GOT3 (cell line): Measurements from ENCODE around the gene TBCD.

Source experiments
- DNase-seq: peaks from one replicate; lab custom pipeline; 2025; ENCODE audit warnings: mixed read lengths; lab: John Stamatoyannopoulos, UW

Gene TBCD

DNA sequence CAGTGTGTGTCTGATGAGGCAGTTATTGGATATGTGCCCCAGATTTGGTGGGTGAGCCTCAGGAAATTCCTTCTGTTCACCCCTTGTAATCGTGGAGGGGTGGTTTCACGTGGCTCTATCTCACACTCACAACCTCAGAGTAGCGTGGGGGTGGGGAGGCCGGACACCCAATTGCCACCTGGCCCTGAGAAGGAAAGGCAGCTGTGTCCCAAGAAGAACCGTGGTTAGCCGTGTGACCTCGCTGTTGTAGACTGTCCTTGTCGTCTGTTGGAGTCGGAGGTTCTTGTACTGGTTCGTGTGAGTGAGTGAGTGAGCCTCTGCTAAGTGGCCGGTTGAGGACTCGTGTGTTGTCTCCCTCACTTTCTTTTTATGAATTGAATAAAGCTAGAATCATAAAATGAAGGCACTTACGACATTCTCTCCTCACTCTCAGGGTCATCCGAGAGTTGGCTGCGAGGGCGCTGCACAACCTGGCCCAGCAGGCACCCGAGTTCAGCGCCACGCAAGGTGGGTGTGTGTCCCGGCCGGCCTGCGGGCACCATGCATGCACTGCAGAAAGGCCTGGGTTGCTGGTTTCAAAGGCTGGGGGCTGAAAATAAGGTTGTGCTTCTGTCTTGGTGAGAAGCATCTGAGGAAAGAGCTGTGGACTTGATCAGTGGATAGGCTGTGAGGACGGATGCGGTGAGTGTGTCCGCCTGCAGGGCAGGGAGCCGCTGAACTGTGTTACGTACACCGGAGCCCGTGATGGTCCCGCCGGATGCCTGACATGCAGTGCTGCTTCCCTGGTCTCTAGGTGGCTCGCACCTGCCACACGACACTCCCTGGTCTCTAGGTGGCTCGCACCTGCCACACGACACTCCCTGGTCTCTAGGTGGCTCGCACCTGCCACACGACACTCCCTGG, 151.4 kb downstream of the TBCD start:
- DNase-seq: no peak

DNA sequence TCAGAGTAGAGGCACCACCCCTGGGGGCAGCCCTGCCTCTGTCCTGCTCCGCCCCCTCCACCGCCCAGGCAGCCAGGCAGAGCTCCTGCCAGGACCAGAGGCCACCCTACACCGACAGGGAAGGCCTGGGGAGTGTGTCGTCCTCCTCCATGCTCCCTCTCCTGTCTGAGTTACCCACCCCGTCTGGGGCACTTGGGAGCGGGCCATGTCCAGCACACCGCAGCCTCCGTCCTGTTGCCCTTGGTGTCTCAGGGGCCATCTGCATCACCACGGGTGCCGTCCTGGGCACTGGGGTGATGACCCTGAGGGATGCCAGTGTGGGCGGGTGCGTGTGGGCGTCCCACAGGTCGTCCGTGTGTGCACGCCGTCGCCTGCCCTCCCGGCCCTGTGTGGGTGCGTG, 153.3 kb downstream of the TBCD start:
- no peak for DNase-seq

DNA sequence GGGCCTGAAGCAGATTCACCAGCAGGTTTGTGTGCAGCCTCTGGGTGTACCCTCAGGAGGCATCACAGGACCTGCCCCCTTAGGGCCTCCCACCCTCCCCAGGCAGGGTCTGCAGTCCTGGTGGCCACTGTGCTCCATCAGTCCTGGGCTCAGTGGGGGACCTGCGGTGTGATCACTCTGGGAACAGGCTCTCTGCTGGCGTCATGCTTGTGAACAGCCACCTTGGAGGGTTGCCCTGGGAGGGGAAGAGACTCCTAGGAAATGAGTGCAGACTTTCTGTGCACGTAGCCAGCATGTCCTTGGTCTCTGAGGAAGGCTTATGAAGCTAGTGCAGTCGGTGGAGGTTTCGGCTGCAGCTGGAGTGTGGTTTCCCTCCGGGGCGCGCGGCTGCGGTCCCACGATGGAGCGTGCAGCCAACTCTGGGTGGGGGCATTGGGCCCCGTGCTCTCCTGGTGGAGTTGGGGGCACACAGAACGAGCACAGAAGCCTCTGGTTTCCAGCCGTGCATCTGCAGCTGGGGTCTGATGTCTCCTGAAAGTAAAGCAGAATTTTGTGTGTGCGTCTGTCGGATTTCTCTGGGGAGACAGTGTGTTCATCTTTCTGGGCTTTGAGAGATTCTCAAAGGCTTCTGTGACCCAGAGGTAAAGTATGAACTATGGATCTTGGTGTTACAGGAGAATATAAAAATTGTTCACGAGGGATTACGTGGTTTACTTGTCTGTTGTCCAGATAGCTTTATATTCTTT, 156.1 kb downstream of the TBCD start:
- DNase-seq: no peak

DNA sequence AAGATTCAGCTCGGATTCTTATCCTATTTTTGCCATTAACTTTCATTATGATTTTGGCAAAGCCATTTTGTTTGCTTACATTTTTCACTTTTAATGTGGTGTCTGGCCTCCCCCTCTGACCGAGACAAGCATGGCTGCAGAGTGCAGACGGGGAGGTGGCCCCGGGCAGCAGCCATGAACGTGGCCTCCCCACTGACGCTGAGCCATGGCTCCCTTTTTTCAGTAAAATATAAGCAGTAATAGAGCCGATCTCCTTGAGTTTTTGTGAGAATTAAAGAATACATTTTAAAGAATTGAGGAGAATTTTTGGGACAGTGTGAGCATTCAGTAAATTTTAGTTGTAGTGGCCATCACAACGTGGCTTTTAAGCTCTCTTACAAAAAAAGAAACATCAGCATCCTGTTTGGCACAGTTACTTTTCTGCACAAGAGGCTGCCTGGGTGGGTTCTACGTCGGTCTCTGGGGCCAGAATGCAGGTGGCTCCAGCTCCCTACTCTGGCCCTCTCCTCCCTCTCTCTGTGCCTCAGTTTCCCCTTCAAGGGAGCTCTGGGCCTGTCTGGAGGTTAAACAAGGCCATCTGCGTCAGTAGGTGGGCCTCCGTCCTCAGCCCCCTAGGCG, 156.8 kb downstream of the TBCD start:
- DNase-seq: no peak

DNA sequence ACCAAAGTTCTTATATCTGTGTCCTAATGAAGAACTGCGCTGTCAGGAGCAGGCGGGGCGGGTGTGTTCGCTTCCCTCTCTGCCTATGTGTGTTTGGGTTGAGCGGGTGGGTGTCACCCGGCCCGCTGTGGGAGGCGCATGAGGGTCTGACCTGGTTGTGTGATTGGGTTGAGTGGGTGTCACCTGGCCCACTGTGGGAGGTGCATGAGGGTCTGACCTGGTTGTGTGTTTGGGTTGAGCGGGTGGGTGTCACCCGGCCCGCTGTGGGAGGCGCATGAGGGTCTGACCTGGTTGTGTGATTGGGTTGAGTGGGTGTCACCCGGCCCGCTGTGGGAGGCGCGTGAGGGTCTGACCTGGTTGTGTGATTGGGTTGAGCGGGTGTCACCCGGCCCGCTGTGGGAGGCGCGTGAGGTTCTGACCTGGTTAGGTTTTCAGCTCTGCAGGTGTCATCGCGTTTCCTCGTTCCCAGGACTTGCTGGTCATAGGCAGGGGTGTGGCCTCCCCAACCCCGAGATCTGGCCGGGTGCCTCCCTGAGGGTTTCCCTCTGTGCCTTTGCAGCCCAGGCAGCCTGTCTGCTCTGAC, 157.5 kb downstream of the TBCD start:
- no peak for DNase-seq

DNA sequence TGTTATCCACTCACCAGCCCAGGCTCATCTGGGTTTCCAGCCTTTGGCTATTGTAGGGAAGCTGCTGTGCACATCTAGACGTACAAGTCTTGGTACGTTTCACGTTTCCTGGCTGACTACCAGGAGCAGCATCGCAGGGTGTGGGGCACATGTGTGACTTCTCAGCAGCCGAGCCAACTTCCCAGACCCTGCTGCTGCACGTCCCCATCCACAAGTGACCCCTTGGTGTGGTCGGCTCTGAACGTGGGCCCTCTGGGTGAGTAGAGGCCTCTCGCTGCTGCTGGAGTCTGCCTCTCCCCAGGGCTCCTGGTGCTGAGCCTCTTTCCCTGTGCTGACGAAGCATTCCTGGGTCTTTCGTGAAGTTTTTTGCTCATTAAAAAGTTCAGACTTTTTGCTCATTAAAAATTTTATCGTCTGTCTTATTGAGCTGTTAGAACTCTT, 158.2 kb downstream of the TBCD start:
- no peak for DNase-seq

DNA sequence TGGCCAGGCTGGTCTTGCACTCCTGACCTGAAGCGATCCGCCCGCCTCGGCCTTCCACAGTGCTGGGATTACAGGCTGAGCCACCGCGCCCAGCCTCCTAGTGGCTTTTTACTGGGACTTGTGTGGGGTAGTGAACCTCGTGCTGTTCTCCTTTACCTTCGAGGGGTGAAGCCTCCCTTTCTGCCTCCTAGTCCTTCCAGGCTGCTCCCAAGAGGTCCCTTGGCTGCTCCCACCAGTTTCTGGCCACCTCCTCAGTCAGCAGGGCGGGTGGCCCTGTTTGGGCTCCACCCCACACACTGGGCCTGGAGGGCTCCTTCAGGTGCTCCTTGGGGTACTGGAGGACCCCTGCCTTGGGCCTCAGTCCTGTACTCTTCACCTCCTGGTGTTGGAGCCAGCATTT, 158.9 kb downstream of the TBCD start:
- no peak for DNase-seq

DNA sequence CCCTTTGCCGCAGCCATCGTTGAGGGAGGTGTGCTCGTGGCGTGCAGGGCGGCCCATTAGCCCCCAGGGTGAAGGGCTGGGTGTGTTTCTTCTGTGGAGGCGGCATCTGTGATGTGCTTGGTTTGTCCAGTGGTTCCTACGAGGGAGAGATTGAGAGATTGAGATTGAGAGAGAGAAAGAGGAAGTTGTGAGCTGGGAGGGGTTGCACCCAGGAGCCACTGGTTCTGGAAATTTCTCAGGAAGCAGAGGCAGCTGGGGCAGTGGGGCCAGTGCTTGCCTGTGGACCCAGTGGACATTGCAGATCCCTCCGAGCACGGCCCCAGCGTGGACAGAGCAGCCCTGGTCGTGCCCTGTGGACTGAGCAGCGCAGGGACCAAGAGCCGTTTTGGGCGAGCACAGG, 160.0 kb downstream of the TBCD start:
- DNase-seq: no peak

DNA sequence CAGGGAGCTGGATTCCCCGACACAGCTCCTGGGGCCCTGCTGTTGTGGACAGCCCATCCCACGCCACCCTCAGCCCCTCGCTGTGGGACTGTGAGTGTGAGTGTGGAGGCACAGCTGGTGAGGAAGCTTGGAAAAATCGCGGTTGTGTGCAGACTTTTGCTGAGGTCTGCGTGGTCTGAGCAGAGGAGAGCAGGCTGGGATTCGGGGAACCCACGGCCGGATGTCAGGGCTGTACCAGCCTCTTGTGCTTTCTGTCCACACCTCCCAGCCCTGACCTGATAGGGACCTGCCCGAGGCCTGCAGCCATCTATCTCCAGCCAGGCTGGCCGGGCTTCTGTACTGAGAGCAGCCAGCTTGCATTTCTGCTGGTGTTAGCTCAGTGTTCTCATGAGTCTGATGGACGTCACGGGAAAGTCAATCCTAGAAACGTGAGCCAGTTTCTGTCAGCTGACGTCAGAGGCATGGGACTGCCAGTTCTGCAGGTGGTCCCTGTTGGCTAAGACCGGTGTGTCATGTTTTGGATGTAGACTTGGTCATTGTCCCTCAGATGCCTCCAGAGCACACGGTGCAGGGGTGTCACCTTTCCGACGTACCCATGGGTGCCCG, 160.7 kb downstream of the TBCD start:
- DNase-seq: no peak

DNA sequence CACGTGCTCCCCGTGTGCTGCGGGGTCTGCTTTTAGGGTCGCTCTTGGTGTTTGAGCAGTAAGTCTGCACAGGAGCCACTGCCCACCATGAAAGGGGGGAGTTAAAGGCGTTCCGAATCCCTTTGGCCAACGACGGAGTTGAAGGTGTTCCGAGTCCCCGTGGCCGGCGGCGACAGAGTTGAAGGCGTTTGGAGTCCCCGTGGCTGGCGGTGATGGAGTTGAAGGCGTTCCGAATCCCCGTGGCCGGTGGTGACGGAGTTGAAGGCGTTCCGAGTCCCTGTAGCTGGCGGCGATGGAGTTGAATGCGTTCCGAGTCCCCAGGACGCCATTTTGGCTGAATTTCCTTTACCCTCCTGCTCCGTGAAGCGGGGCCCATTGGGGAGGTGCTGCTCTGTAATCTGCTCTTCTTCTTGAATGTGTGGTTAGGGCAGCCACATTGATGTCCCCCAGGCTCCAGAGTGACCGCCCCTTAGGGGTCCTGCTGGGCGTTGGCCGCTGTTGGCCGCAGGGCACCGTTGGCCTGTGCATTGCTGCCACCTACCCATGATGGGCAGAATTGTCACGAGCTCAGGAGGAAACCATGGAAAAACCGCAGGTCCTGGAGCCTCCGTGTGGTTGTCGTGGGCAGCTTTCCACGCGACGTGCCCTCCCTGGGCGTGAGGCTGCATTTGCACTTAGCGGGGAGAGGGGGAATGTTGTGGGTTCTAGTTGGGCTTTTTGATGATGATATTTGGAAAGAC, 161.6 kb downstream of the TBCD start:
- DNase-seq: no peak

DNA sequence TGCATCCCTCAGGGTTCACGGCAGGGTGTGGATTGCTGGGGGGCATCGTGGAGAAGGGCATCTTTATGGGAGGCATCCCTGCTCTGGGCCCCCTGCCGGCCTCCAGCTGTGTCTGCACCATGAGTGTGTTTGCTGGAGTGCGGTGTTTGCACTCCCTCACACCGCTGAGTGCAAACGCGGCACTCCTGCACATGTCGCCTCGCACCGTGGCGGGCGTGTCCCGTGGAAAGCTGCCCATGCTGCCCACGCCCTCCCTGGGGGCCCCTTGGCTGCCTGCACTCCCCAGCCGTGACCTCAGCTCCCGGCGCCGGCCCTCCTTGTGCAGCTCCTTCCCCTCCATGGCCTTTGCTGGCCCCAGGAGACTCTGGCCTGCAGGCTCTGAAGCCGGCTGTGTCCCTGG, 162.5 kb downstream of the TBCD start:
- no peak for DNase-seq

DNA sequence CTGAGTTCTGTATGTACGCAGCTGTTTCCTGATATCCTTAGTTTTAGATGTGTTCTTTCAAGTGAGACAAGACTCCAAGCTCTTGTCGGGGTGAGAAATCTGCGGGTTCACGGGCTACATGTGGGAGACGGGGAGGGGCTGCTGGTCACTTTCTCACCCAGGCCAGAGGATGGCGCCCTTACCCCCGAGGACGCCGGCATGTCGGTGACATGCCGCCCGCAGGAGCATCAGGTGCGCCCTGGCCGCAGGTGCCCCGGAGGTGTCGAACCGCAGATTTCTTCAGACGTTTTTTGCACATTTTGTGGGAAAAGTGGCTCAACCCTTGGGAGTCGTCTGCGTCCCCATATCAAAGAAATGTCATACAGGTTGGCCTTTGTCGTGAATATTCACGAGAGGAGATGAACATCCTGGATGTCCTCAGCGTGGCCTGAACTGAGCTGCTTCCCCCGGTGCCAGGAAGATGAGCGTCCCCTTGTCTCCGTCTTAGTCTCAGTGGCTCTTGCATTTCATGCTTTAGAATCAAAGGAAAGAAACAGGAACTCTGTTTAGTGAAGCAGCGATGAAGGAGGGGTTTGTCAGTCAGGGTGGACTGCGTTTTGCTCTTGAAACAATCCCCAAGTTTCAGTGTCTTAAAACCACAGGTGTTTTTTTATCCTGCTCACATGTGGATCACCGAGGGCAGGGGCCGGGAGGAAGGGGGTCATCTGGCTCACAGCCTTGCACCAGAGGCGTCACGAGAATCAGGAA, 163.3 kb downstream of the TBCD start:
- no peak for DNase-seq

DNA sequence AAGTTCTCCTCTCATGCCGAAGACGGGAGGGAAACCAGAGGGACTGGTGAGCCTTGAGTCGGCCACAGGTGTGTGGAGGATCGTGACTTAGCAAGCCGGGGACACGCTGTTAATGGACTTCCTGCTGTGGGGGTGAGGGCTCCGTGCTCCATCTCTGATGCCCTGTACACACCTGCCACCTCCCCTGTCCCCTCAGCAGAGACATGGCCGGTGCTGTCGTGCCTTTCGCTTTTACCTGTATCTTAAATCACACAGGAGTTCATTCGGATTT, 163.8 kb downstream of the TBCD start:
- DNase-seq: no peak

DNA sequence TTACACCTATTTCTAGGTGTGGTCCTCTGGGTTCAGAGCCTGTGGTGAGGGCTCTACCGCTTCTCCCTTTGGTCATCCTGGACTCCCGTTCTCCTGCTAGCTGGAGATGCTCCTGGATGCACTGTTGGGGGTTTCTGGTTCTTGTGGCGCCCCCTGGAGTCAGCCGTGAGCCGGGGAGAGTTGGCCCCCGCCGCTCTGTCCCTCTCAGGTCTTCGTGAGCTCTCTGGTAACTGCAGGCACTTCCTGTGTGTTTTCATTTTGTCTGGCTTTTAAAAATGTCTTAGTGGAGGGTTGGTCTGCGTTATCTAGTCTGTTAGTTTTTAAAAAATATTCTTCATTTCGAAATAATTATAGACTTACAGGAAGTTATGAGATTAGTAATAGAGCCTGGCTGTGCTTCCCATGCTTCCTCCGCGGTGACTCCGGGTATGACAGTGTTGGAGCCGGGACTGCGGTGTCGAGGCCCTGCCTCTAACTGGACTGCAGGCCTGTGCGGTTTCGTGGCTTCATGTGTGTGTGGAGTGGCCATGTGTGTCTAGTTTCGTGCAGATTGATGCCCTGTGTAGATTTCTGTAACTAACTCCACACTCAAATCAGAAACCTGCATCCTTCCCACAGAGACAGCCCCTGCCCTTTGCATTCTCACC, 166.0 kb downstream of the TBCD start:
- DNase-seq: no peak

DNA sequence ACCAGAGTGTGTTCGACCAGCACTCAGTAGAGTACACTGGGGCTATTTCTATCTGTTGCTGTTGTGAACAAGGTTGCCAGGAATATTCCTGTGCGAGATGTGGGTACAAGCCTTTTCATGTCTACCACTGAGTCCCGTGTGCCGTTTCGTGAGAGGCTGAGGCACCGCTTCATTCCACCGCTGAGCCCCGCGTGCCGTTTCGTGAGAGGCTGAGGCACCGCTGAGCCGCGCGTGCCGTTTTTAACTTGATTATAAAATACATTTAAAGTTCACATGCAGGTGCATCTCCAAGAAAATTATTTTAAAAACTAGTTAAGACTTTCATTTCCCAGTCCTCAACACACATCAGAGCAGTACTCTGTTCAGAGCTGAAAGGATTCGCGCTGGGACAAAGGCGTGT, 166.6 kb downstream of the TBCD start:
- DNase-seq: no peak

DNA sequence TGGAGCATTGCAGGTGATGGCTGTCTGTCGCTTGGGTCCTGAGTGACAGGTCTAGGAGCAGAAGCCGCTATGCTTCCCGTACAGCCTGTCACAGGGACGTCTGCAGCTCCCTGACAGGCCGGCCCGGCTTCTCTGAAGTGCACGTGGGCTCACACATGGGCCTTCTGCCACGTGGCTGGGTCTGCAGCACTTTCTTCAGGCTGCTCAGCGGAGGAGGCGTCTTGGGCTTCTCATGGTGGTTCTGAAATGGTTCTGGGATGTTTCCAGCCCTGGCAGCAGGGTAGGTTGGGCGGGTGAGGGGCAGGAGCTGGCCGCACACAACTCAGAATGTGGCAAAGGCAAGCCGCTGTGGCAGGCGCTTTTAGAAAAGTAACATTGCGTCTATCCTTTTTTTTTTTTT, 168.3 kb downstream of the TBCD start:
- DNase-seq: no peak

DNA sequence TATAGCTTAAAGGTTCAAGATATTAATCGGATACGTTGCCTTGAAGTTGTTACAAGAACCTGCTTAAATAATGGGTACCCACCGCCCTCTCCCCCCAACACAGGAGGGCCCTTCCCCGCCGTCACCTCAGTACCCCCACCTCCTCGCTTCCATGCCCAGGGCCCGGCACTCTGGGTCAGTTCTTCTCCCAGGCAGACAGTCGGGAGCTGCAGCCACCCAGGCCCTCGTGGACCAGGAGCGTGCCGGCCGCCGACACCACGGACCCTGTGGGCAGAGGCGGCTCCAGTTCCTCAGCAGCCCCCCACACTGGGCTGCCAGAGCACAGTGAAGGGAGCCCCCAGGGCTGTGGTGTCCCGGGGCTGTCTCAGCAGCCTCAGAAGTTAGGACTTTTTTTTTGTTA, 168.8 kb downstream of the TBCD start:
- DNase-seq: no peak

DNA sequence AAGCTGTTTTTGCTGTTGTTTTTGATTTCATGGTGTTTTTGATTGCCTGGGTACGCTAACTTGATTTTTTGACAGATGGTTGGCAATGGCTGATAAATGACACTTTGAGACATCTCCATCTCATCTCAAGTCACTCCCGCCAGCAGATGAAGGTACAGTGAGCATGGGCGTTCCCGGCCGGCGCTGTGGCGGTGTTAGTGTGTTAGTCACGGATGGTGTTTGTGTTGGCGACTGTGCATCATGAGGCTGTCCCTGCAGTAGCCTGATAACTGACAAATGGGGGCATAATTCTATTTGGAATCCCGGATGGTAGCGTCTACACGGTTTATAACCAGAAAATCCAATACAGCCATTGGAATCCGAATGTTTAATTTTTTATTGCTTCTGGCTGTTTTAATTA, 169.6 kb downstream of the TBCD start:
- DNase-seq: no peak

DNA sequence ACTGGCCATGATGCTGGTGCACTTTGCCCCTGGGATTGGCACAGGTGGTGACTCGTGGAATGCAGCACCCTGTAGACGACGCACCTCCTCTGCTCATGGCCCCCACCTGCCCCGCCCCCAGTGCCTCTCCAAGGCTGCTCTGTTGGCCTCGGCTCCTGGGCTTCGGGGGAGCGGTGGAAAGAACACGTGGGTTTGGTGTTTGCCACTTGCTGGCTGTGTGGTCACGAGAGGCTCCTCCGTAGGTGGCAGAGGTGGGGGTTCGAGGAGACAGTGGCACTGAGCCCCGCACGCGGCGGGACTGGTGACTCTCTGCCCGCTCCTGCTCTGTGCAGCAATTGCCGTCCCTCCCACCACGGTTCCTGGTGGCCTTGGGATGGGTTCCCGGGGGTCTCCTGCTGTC, 170.8 kb downstream of the TBCD start:
- no peak for DNase-seq

DNA sequence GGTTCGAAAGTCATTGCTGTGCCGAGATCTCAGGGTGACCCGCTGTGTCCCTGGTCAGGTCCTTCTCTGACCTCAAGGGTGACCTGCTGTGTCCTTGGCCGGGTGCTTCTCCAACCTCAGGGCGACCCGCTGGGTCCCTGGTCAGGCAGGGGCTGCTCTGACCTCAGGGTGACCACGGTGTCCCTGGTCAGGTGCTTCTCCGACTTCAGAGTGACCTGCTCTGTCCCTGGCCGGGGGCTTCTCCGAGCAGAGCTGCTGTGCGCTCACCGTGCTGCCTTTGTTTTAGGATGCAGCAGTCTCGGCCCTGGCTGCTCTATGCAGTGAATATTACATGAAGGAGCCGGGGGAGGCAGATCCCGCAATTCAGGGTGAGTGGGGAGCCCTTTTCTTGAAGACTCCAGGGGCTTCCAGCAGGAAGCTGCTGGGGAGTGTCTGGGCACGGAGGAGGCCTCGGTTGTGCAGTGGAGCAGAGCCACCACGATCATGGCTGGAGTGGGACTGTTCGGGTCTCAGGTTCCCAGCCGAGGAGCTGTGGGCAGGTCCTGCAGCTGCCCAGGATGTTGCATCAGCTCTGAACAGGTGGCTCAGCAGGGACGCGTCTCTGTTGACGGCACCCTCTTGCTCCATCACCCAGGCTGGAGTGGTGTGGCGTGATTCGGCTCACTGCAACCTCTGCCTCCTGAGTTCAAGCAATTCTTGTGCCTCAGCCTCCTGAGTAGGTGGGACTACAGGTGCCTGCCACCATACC, 171.7 kb downstream of the TBCD start:
- DNase-seq: no peak
